SH-SY5Y (cell line): ENCODE measurements around the gene ZC2HC1C.

Source experiments
- GATA2 ChIP-seq: IDR thresholded peaks from 2 replicates; pipeline ENCODE4 v1.6.1; 2011; ENCODE audit warnings: mild to moderate bottlenecking, low read depth, low read length
- GATA3 ChIP-seq: IDR thresholded peaks from 2 replicates; pipeline ENCODE4 v1.6.1; 2011; ENCODE audit warnings: low read depth, mild to moderate bottlenecking, low read length, moderate library complexity

- TF ChIP-seq GATA2 (no peak; the same call in 1 of the 2 replicates), GATA3 (no peak; the same call in 1 of the 2 replicates)
Measured at GRCh38 chr14:75053396-75054291, 15.8 kb upstream of the ZC2HC1C start.
